Mononuclear cell (primary cell): Measurements from ENCODE around the gene SLCO4A1. TPM values are rescaled to one million over a fixed set of nuclear protein-coding genes. Genes with fewer than 3 reads are reported as not detected.

Experiments used
- H3K27me3 ChIP-seq: 2 replicates; pipeline ENCODE4 v1.6.0; 2011; ENCODE audit warnings: low read length, control low read depth; ENCODE audit not compliant: insufficient read depth
- H3K4me1 ChIP-seq: 2 replicates; pipeline ENCODE4 v1.5.1; 2011; ENCODE audit warnings: mild to moderate bottlenecking, low read length, control low read depth; ENCODE audit not compliant: insufficient read depth
- H3K4me3 ChIP-seq: 2 replicates; pipeline ENCODE4 v1.5.1; 2011; ENCODE audit warnings: mild to moderate bottlenecking, low read length, moderate library complexity
- H3K9me3 ChIP-seq: 2 replicates; pipeline ENCODE4 v1.5.1; 2011; ENCODE audit warnings: low read depth, mild to moderate bottlenecking, control low read depth, low read length
- total RNA-seq: library from RNA; depleted of rRNA; stranded (reverse); fragments of >200 nt; gene quantifications from one replicate; pipeline ENCODE4 v1.2.3, GENCODE V29; 2012

Gene SLCO4A1, protein sequence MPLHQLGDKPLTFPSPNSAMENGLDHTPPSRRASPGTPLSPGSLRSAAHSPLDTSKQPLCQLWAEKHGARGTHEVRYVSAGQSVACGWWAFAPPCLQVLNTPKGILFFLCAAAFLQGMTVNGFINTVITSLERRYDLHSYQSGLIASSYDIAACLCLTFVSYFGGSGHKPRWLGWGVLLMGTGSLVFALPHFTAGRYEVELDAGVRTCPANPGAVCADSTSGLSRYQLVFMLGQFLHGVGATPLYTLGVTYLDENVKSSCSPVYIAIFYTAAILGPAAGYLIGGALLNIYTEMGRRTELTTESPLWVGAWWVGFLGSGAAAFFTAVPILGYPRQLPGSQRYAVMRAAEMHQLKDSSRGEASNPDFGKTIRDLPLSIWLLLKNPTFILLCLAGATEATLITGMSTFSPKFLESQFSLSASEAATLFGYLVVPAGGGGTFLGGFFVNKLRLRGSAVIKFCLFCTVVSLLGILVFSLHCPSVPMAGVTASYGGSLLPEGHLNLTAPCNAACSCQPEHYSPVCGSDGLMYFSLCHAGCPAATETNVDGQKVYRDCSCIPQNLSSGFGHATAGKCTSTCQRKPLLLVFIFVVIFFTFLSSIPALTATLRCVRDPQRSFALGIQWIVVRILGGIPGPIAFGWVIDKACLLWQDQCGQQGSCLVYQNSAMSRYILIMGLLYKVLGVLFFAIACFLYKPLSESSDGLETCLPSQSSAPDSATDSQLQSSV
- total RNA-seq, result 0.73 TPM

DNA sequence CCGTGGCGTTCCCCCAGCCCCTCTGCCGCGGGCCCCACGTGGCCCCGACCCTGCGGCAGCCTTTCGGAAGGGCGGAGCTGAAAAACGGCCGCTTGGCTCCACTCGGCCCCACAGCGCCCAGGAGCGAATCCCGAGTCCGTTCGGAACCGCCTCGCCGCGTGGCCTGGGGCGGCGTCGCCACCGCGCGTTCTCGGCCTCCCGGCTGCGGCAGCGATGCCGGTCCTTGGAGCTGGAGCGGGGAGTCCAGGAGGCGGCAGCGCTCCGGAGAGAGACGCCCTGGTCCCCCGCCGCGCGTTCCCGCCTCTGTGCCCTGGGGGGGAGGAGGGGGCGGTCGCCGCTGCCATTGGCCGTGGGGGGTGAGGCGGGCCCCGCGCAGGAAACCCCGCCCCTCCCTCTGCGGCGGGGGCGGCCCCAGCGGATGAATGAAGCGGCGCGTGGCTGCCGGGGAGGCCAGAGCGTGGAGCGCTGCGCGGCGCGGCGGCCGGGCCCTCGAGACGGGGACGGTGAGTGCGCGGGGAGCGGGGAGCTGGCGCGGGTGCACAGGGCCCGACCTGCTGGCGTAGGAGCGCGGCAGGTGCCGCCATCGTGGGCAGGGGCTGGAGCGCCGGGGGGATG, at the start of gene SLCO4A1:
SLCO4A1 (plus strand) TSS at position 453 of the 615 bp plus-strand sequence. CDS start 13,952 bp downstream, outside the sequence.
- H3K4me1 ChIP-seq, result peaks cover 47% of the 10 kb centered on the region
- peak within 1 kb of the TSS; percentile 33 for H3K4me3 ChIP-seq

DNA sequence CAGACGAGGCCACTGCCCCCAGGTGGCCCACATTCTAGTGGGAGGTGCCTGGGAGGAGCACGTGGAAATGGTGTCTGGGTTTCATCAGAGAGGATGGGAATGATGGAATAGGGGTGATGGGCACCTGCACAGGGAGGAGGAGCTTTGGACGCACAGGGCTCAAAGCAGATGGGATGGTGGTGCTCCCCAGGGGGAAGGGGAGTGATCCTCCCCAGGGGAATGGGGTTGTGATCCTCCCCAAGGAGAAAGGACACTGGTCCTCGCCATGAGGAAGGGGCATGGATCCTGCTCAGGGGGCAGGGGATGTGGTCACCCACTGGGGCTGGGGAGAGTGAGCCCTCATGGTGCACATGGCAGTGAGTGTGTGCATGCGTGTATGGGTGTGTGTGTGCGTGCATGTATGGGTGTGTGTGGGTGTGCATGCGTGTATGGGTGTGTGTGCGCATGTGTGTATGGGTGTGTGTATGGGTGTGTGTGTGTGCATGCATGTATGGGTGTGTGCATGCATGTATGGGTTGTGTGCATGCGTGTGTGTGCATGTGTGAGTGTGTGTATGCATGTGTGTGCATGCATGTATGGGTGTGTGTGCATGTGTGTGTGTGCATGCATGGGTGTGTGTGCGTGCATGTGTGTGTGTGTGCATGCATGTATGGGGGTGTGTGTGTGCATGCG, 49.7 kb upstream of the SLCO4A1 start:
- peaks cover 7% of the 10 kb centered on the region for H3K27me3 ChIP-seq
- peaks cover 20% of the 10 kb centered on the region for H3K4me1 ChIP-seq
- no peaks in the 10 kb centered on the region for H3K9me3 ChIP-seq
- H3K4me3 ChIP-seq, result no peak overlapping the region

More for the DNA sequence above, at the start of gene SLCO4A1:
- Histone ChIP-seq H3K9me3 (no peaks in the 10 kb centered on the region), H3K27me3 (peaks cover 15% of the 10 kb centered on the region)

DNA sequence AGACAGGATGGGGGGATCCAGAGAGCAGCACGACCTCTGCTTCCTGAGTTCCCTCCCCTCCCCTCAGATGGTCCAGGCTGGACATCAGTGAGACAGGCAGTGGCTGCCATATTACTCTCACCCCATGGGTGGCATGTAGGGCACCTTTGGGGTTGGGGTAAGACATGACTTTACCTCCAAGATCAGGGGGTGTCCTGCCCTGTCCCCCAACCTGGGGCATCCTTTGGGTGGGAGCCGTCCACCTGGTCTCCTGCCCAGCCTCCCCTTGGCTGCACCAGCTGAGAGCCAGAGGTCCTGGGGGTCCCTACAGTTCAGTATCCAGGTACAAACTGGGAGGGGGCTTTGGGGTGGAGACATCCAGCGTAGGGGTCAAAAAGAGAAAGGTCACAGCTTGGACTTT, 48.7 kb upstream of the SLCO4A1 start:
- Histone ChIP-seq H3K9me3 (no peaks in the 10 kb centered on the region), H3K4me1 (peaks cover 17% of the 10 kb centered on the region), H3K27me3 (peaks cover 7% of the 10 kb centered on the region), H3K4me3 (no peak overlapping the region)

DNA sequence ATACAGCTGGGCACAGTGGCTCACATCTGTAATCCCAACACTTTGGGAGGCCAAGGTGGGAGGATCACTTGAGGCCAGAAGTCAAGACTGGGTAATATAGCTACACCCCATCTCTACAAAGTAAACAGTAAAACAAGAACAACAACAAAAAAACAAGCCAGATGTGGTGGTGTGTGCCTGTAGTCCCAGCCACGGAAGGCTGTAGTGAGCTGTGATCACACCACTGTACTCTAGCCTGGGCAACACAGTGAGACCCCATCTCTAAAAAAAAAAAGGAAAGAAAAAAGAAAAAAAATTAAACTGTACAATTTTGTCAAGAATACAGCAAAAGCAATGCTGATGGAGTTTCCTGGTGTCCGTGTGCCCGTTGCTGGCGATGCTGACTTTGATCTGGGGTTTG, 47.2 kb upstream of the SLCO4A1 start:
- Histone ChIP-seq H3K4me1 (peaks cover 31% of the 10 kb centered on the region), H3K9me3 (no peaks in the 10 kb centered on the region), H3K4me3 (no peak overlapping the region), H3K27me3 (peaks cover 7% of the 10 kb centered on the region)

DNA sequence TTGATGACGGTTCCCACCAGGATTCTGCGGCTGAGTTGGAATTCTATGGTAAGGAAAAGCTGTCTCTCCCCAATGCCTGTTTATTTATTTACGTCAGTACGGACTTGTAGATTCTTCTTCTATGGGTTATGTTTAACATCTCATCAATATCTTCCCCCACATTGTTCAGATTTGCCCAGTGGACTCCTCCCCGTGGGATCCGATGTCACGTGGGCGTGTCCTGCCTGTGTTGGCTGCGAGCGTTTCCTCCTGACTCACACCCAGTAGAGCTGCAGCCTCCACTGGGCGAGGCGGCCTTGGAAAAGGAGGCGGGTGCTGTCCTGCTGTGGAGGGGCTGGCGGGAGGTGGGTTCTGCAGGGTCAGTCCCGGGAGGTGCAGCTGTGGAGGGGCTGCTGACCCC, 46.8 kb upstream of the SLCO4A1 start:
- Histone ChIP-seq H3K27me3 (peaks cover 7% of the 10 kb centered on the region), H3K4me1 (peaks cover 35% of the 10 kb centered on the region), H3K4me3 (no peak overlapping the region), H3K9me3 (no peaks in the 10 kb centered on the region)

DNA sequence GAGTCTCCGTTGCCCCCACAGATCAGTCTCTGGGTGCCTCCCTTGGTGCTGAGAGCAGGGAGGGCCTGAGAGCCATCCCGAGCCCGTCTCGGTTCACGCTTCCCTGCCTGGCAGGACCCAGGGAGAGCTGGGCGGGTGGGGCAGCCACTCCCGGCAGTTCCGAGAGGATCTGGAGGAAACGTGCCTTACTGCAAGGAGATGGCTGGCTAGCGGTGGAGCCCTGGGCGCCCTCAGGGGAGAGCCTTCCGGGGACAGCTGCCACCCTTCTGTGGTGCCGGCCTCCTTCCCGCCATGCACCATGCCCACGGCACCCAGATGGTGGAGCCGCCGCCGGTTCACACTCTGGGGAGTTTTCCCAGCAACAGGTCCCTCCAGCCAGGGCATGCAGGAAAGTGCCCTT, 45.8 kb upstream of the SLCO4A1 start:
- Histone ChIP-seq H3K27me3 (peaks cover 7% of the 10 kb centered on the region), H3K9me3 (no peaks in the 10 kb centered on the region), H3K4me3 (no peak overlapping the region), H3K4me1 (peaks cover 45% of the 10 kb centered on the region)

DNA sequence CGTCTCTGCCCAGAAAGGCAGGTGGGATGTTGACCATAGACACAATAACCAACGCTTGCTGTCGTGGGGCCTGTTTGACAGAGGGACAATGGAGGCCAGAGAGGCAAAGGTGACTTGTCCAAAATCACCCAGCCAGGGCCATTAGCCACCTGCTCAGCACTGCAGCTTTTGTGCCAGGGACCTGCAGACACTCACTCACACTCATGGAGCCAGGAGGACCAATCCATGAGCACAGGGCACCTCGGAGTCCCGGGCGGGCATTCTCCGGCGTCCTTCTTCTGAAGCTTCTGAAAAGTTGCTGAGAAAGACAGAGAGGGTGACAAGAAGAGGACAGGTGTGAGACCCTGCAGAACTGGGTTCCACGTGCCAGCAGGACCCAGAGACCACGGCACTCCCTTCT, 45.4 kb upstream of the SLCO4A1 start:
- Histone ChIP-seq H3K4me1 (peaks cover 50% of the 10 kb centered on the region), H3K27me3 (peaks cover 7% of the 10 kb centered on the region)

DNA sequence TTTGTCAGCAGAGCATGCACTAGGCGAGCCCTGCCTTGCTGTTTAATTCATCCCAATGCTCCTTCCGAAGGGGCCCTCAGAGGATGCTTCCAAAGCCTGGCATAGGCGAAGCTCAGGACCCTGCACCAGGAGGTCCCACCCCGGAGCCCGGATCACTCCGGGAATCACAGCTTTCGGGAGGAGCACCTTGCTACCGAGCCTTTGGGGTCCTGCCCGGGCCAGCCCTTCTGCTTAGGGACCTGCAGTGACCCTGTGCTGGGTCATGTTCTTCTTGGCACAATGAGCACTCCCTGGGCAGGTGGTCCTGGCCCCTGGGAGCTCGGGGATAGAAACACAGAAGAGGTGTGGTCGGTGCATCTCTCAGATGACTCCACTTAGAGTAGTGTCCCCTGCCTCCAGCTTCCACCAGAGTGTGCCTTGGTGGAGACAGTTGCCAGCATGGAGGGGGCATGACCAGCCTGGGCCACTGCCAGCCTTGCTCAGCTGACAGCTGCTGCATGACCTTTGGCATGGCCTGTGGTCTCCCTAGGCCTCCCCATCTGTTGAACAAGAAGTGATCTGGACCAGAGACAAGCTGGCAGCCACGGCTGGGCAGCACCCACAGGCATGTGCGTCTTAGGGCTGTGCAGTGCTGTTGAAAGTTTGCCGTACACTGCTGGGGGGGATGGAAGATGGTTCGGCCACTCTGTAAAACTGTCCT, 44.7 kb upstream of the SLCO4A1 start:
- no peak overlapping the region for H3K4me3 ChIP-seq
- H3K9me3 ChIP-seq, result no peaks in the 10 kb centered on the region
- peaks cover 7% of the 10 kb centered on the region for H3K27me3 ChIP-seq
- H3K4me1 ChIP-seq, result peaks cover 56% of the 10 kb centered on the region

More for the DNA sequence above, 45.4 kb upstream of the SLCO4A1 start:
- Histone ChIP-seq H3K9me3 (no peaks in the 10 kb centered on the region), H3K4me3 (no peak overlapping the region)

DNA sequence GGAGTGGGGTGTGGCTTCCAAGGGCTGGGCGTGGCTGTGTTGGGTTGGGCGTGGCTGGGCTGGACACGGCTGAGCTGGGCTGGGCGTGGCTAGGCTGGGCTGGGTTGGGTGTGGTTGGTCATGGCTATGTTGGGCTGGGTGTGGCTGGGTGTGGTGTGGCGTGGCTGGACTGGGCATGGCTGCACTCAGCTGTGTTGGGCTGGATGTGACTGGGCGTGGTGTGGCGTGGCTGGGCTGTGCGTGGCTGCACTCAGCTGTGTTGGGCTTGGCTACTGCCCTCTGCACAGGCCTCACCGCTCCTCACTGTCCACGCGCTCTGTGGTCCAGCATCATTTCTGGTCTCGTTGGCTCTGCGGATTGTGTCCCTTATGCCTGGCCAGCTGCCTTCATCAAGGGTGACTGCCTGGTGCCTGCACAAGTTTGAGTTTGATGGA, 43.5 kb upstream of the SLCO4A1 start:
- H3K9me3 ChIP-seq, result no peaks in the 10 kb centered on the region
- peaks cover 7% of the 10 kb centered on the region for H3K27me3 ChIP-seq
- H3K4me3 ChIP-seq, result no peak overlapping the region
- H3K4me1 ChIP-seq, result peaks cover 67% of the 10 kb centered on the region

DNA sequence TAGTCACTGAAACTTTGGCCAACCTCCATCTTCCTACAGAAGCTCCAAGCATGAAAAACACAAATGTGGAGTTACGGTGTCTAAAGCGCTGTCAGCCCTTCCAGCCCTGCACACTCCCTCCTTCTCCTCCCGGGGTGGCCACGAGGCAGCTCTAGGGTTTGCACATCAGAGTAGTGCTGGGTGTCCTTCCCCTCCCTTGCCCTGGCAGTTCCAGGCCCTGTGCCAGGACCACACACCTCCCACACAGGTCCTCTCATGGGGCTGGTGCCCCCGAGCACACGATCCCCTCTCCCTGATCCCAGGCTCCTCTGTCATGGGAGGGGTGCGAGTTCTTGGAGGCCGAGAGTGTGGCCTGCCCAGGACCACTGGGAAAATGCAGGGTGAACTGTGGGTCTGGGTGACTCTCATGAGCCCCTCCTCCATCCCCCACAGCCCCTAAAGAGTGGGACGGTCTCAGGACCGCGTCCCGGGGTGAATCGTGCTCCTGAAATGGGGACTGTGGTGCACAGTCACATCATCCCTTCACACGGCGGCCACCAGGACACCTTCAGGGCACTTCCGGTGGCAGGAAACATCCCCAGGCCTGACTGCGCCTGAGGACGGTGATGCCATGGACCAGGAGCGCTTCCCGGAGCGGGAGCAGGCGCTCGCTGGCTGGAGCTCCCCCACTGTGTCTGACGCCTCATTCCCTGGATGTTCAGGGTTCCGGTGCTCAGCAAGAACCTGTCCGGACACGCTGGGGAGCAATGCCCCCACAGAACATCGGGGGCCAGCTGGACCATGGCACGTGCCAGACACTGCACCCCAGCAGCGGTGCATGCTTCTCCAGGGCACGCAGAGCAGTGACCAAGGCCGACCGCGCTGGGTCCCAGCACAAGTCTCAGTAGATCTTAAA, 42.8 kb upstream of the SLCO4A1 start:
- Histone ChIP-seq H3K9me3 (no peaks in the 10 kb centered on the region), H3K27me3 (peaks cover 7% of the 10 kb centered on the region), H3K4me1 (peaks cover 74% of the 10 kb centered on the region), H3K4me3 (no peak overlapping the region)

DNA sequence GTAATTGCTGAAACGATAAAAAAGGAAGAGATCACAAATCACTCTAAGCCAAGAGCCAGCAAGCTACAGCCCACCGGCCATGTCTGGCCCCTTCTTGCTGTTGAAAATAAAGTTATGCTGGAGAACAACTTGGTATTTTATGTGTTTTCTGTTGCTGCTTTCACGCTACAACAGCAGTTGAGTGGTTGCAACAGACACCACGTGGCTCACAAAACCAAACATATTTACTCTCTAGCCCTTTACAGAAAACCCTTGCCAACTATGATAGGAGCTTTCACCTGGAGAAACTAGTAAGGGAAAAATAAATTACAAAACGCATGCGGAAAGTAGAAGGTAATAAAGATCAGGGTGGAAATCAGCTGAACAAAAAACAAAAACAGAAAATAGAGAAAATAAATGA, 41.1 kb upstream of the SLCO4A1 start:
- Histone ChIP-seq H3K9me3 (no peaks in the 10 kb centered on the region), H3K4me1 (peaks cover 87% of the 10 kb centered on the region), H3K27me3 (peaks cover 5% of the 10 kb centered on the region), H3K4me3 (no peak overlapping the region)

DNA sequence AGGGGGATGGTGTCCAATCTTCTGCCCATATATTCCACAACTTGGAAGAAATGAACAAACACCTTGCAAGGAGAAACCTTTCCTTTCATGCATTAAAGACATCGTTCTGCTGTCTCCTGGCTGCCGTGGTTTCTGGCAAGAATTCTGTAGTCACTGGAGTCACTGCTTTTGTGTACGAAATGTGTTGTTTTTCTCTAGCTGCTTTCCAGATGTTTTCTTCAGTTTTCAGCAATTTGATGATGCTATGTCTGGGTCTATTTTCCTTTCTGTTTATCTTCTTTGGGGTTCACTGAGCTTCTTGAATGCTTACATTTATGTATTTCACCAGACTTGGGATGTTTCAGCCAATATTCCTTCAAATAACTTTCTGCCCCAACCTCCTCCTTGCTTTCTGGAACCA, 40.6 kb upstream of the SLCO4A1 start:
- H3K4me3 ChIP-seq, result no peak overlapping the region
- H3K9me3 ChIP-seq, result no peaks in the 10 kb centered on the region
- H3K27me3 ChIP-seq, result peaks cover 5% of the 10 kb centered on the region
- H3K4me1 ChIP-seq, result peaks cover 87% of the 10 kb centered on the region

DNA sequence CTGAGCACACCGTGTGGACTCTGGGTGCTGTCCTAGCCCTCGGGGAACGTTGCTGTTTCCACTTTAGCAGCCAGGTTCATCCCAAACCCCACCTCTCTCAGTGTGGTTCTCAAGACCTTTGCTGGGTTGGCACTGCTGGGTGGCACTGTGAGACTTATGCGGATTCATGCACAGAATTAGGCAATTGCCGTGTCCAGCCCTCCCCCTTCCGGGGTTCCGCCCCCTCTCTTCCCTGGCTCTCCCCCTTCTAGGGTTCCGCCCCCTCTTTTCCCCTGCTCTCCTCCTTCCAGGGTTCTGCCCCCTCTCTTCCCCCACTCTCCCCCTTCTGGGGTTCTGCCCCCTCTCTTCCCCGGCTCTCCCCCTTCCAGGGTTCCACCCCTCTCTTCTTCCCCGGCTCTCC, 39.8 kb upstream of the SLCO4A1 start:
- peaks cover 93% of the 10 kb centered on the region for H3K4me1 ChIP-seq
- peak overlapping the region; percentile 8 for H3K4me3 ChIP-seq
- H3K27me3 ChIP-seq, result no peaks in the 10 kb centered on the region
- no peaks in the 10 kb centered on the region for H3K9me3 ChIP-seq
